GM18873 (cell line): ENCODE data around the gene FCRL2.

Experiments
- ATAC-seq: cut with Tn5 transposase; IDR thresholded peaks from one replicate; pipeline ENCODE4 v1.9.1; 2021; ENCODE audit warnings: mild to moderate bottlenecking, moderate library complexity, moderate number of reproducible peaks; ENCODE audit not compliant: unreplicated experiment, low FRiP score

The FCRL2 gene

GRCh38 chr1:157776971-157777391 is at the start of gene FCRL2:
Gene FCRL2, minus strand, starts transcription at chr1:157777132. Its CDS starts 59 bp downstream, at chr1:157777073.
- peak; percentile 51 for ATAC-seq

- no peak for ATAC-seq
Measured at GRCh38 chr1:157820299-157820698, 43.4 kb upstream of the FCRL2 start.

- no peak for ATAC-seq
Measured at GRCh38 chr1:157819896-157820295, 43.0 kb upstream of the FCRL2 start, which contains the start of gene FCRL1. Gene FCRL1, minus strand, starts transcription at chr1:157820120. Its CDS starts 83 bp downstream, at chr1:157820037.

- no peak for ATAC-seq
Measured at GRCh38 chr1:157819215-157819614, 42.3 kb upstream of the FCRL2 start.

- ATAC-seq: no peak
Measured at GRCh38 chr1:157813269-157813668, 36.3 kb upstream of the FCRL2 start.

GRCh38 chr1:157806431-157807149 is 29.7 kb upstream of the FCRL2 start:
- ATAC-seq: peak; percentile 87

GRCh38 chr1:157803851-157804250 is 26.9 kb upstream of the FCRL2 start:
- ATAC-seq: no peak

GRCh38 chr1:157799996-157800395 is 23.1 kb upstream of the FCRL2 start:
- ATAC-seq: no peak

- no peak for ATAC-seq
Measured at GRCh38 chr1:157798211-157798610, 21.3 kb upstream of the FCRL2 start.

GRCh38 chr1:157785248-157785647 is 8.3 kb upstream of the FCRL2 start:
- no peak for ATAC-seq

- ATAC-seq: no peak
Measured at GRCh38 chr1:157784801-157785200, 7.9 kb upstream of the FCRL2 start.

- no peak for ATAC-seq
Measured at GRCh38 chr1:157782931-157783330, 6.0 kb upstream of the FCRL2 start.

- ATAC-seq: no peak
Measured at GRCh38 chr1:157781048-157781447, 4.1 kb upstream of the FCRL2 start.

GRCh38 chr1:157775101-157775870 is 1.6 kb downstream of the FCRL2 start:
- no peak for ATAC-seq

GRCh38 chr1:157774412-157774811 is 2.5 kb downstream of the FCRL2 start:
- no peak for ATAC-seq

- no peak for ATAC-seq
Measured at GRCh38 chr1:157773493-157774350, 3.2 kb downstream of the FCRL2 start.

- ATAC-seq: no peak
Measured at GRCh38 chr1:157771661-157772425, 5.1 kb downstream of the FCRL2 start.

- ATAC-seq: no peak
Measured at GRCh38 chr1:157770442-157771043, 6.4 kb downstream of the FCRL2 start.

- no peak for ATAC-seq
Measured at GRCh38 chr1:157766792-157767191, 10.1 kb downstream of the FCRL2 start.

GRCh38 chr1:157758018-157758417 is 18.9 kb downstream of the FCRL2 start:
- ATAC-seq: no peak
